Left renal pelvis (tissue), 4 donors: Measurements from ENCODE around the gene FBXL17. TPM values are rescaled to one million over a fixed set of nuclear protein-coding genes. Genes with fewer than 3 reads are reported as not detected.

Experiments
- DNase-seq, 4 donors: peaks; one replicate each; pipeline ENCODE4 v3.0.0-alpha.2; 2013; ENCODE audit warnings: low read depth in 4 of 4, low spot score in 3 of 4
- polyA plus RNA-seq, 4 donors: library from polyadenylated mRNA; unstranded; fragments of 120-200 nt; gene quantifications; one replicate each; pipeline ENCODE4 v1.2.1, GENCODE V29; 2013; ENCODE audit not compliant: insufficient read length in 4 of 4

Gene FBXL17
- polyA plus RNA-seq, 4 donors: 21.3 to 35.3 (median 27.6) TPM

- DNase-seq: no peak
These were observed 550.1 kb downstream of the FBXL17 start for GRCh38 chr5:107831612-107832395.

- no peak for DNase-seq
These were observed 551.1 kb downstream of the FBXL17 start for GRCh38 chr5:107830750-107831149.

DNA sequence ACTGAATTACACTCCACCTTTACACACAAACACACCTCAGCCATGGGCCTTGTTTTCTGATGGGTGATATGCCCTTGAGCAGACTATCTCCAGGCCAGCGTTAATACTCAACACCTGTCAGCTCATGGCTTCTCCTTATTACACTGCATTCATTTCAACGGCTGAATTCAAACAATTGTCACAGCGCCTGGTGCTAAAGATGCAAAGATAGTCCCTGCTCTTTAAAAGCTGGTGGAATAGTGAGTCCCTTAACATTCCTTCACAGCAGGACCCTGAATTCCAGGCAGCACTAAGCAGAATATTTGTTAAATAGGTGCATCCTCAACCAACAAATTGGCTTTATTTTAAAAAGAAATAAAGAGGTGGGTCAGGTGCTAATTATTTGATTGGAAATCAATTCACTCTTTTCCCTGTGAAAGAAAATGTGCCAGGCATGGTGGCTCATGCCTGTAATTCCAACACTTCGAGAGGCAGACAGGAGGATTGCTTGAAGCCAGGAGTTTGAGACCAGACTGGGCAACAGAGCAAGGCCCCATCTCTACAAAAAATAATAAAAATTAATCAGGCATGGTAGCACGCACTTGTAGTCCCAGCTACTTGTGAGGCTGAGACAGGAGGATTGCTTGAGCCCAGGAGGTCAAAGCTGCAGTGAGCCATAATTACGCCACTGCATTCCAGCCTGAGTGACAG is 555.4 kb downstream of the FBXL17 start:
- no peak for DNase-seq

DNA sequence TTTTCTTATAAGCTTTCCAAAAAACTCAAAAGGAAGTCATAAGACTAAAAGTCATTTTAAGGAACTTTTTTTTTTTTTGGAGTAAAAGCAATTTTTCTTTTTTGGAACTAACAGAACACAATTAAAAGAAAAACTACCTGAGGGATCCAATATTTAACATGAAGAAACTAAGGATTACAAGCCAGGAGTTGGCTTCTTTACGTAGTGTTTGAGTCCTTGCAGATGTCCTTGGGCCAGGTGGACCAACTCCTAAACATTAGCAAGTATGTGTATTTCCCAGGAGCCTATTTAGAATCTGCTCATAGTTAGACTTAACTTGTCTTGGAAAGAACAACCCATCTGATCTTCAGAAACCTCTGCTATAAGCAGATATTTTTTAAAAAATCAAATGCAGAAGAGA is 557.1 kb downstream of the FBXL17 start:
- DNase-seq: no peak

DNA sequence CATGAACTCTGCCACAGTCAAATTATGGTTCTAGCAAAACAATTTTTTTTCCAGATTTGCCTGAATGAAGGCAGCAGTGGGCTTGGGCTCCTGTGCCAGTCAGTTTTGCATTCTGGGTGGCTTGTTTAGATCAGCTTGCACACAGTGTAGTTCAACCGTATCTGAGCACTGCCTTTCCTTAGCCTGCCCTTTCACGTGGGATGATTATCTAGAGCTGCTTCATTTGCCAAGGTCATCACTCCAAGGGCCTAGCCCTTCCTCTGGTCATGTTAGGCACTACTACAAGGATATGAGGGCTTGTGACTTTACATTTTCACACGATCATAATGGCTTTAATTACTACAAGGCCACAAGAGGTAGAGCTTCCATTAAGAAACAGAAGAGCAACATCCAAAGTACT is 560.6 kb downstream of the FBXL17 start:
- DNase-seq: no peak

DNA sequence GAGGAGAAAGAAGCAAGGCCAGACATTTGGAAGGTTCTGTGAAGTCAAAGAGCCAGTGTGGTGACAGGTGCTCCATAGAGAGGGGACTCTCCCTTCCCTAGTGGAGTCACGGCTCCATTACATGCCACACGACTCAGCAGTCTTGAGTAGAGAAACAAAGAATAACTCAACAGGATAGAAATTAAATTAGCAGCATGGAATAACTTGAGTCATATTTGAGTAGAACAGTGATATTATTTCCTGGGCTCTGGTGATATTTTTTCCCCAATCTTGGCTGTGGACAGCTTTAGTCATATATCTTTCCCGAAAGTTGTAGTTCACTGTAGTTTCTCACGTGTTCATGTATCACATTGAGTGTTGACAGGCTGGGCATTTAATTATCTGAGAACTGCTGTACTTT is 561.5 kb downstream of the FBXL17 start:
- DNase-seq: no peak

- DNase-seq: no peak
These were observed 563.9 kb downstream of the FBXL17 start for GRCh38 chr5:107817951-107818350.

DNA sequence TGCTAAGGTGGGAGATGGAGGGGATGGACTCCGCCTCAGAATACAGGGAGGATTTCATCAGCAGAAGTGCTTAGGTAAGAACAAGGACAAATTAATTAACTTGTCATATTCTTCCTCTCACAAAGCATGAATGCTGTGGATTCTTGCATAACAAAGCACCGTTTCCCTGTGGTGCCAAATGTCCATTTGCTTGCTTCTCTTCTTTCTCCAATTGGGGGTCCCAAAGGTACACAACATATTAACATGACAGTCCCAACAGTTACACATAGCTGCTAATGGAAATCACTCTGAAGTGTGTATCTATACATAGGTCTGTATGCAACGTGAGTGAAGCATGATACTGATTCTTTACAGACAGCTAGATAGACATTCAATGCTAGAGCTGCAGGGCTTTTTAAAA is 564.5 kb downstream of the FBXL17 start:
- DNase-seq: no peak

DNA sequence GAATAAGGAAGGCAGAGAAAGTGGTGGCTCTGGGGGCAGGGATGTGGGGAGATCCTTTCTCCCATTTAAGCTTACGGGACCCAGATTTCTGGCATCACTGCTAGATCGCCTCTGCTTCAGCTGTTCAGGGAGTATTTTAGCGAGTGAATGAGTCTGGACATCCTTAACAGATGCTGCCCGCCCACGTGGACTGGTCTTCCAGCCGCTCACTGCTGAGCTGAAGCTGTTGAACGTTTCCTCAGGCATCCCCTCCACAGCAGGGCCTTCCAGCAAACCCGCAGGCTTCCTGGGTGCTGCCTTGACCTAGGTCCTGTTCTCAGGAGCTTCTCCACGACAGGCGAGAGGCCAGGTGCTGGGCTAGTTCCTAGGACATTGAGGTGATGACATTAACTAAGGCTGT is 566.8 kb downstream of the FBXL17 start:
- DNase-seq: no peak

- no peak for DNase-seq
These were observed 567.6 kb downstream of the FBXL17 start for GRCh38 chr5:107814183-107814827.

GRCh38 chr5:107813559-107813958 is 568.3 kb downstream of the FBXL17 start:
- DNase-seq: no peak

DNA sequence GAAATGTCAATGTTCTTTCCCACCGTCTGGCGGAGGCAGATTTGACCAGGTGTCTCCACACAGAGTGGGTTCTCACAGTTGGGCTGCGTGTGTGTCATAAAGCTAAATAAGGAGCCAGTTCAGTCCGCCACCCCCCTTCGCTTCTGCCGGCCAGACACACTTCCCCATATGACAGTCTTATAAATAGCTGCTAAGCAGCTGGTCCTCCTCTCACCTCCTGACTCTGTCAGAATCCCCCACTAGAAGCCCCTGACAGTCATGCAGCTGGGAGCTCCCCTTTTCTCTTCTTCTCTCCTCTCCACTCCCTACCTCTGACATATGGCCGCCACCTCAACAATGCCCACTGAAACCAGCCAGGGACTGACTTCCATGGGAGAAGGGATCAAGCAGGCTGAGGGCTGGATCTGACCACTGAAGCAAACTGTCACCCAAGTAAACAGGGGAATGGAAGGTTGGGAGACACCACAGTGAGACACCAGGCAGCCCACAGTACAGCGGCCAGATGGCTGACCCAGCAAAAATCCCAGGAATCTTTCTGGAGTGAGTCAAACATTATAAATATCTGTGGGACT is 569.2 kb downstream of the FBXL17 start:
- DNase-seq: no peak

DNA sequence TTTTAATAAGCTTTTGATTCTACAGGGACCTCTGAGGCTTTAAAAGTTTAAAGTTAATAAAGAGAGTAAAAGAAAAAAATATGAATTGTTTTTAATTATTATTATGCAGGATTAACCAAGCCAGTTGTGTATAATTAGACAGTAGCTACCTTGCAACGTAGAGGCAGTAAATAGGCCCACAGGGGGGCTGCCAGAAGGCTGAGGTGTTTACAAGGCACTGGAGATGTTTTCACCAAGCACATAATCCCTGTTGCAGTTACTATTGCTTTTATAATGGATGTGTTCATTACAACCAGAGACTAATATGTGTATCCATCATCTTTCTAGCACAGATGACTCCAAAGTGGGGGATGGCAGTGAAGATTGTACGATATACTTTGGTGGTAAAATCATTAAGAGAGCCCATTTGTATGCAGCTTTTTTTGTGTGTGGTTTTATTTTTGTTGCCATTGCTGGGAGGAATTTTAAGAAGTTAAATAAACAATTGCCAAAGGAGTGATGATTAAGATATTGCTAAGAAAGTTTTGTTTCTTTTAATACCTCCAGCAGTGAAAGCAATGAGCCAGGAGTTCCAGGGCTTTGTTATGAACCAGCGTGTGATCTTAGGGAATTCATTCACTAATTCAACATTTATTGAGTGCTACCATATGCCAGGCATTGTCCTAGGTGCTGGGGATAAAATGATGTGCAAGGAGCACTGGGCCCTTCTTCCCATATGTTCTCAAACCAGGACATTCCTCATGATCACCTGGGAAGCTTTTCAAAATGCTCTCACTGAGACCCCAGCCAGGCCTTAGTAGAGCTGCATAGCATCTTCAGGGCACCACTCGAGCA is 572.5 kb downstream of the FBXL17 start:
- DNase-seq: no peak
